Measurements from ENCODE around the gene CCDC197.

The CCDC197 gene

GRCh38 chr14:94001501-94002396, 4.6 kb downstream of the CCDC197 start:
- peak; percentile 60 for DNase-seq

- no peak for DNase-seq
Measured at GRCh38 chr14:94003397-94003796, 6.3 kb downstream of the CCDC197 start.

GRCh38 chr14:94004015-94004414, 6.9 kb downstream of the CCDC197 start:
- no peak for DNase-seq

GRCh38 chr14:94005324-94006073, 8.4 kb downstream of the CCDC197 start:
- DNase-seq: no peak

GRCh38 chr14:94008234-94008633, 11.1 kb downstream of the CCDC197 start:
- no peak for DNase-seq

- DNase-seq: no peak
Measured at GRCh38 chr14:94009767-94010166, 12.7 kb downstream of the CCDC197 start.

- DNase-seq: no peak
Measured at GRCh38 chr14:94010625-94011024, 13.5 kb downstream of the CCDC197 start.

- DNase-seq: no peak
Measured at GRCh38 chr14:94011795-94012194, 14.7 kb downstream of the CCDC197 start.

GRCh38 chr14:94014382-94014781, 17.3 kb downstream of the CCDC197 start:
- DNase-seq: no peak

GRCh38 chr14:94015223-94015622, 18.1 kb downstream of the CCDC197 start:
- DNase-seq: no peak

- no peak for DNase-seq
Measured at GRCh38 chr14:94016446-94016976, 19.4 kb downstream of the CCDC197 start.

GRCh38 chr14:94018308-94018707, 21.2 kb downstream of the CCDC197 start:
- no peak for DNase-seq

GRCh38 chr14:94019329-94019728, 22.2 kb downstream of the CCDC197 start:
- no peak for DNase-seq

GRCh38 chr14:94020267-94020666, 23.2 kb downstream of the CCDC197 start:
- DNase-seq: no peak

GRCh38 chr14:94021001-94021400, 23.9 kb downstream of the CCDC197 start:
- no peak for DNase-seq

GRCh38 chr14:94021416-94022157, 24.5 kb downstream of the CCDC197 start:
- DNase-seq: no peak

GRCh38 chr14:94022532-94023411, 25.7 kb downstream of the CCDC197 start:
- DNase-seq: no peak

- DNase-seq: no peak
Measured at GRCh38 chr14:94024549-94024948, 27.4 kb downstream of the CCDC197 start.

GRCh38 chr14:94025720-94026119, 28.6 kb downstream of the CCDC197 start:
- no peak for DNase-seq

GRCh38 chr14:94026173-94026888, 29.2 kb downstream of the CCDC197 start, which contains the start of gene OTUB2:
Gene OTUB2, plus strand, starts transcription at chr14:94026340. Its CDS starts 198 bp downstream, at chr14:94026538.
- peak; percentile 94 for DNase-seq

GRCh38 chr14:94026889-94027469, 29.9 kb downstream of the CCDC197 start:
- no peak for DNase-seq

All from activated gamma-delta T cell treated with Interleukin-2 at 50 U/mL for 16 hours (primary cell).